GM13976 (cell line): Measurements from ENCODE around the gene RPL34.
"Not testable (repeated sequence)": the region's sequence is repeated elsewhere in the genome, so short reads cannot be mapped to it uniquely, and the experiment has no call there.

Source experiments
- DNase-seq: peaks from one replicate; pipeline ENCODE4 v3.0.0; 2012; ENCODE audit warnings: low spot score
- in situ Hi-C: fragments of 300-500 bp; cut with MboI; formaldehyde crosslinking; loops from one replicate; pipeline ENCODE4 v1.12.0; 2022; ENCODE audit warnings: low sequenced_read_pairs, mixed read lengths, inconsistent platforms; ENCODE audit not compliant: unreplicated experiment
- TF ChIP-seq, protein P1 (sequence below): IDR thresholded peaks from 2 replicates; pipeline ENCODE4 v1.5.1; 2012; ENCODE audit warnings: borderline replicate concordance, mild to moderate bottlenecking; ENCODE audit not compliant: insufficient read depth; ENCODE audit errors: extremely low read depth, missing control alignments, control extremely low read depth

The RPL34 gene

DNA sequence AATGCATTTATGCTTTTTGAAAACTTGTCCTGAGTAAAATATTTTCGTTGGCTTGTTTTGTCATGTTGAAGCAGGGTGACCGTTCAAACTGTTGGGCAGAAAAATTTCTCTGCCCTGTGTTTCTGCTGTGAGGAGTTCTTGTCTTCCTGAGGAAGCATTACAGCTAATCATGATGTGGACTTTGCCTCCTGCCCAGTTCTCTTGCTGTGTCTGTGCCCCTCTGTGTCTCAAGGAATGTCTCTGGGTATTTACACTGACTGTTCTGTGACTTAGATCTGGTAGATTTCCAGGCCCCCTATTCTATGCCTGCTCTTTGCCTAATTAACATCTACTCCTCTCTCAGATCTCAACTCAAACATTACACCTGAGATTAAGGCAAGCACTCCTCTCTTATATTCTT lies 30.4 kb upstream of the RPL34 start:
- TF ChIP-seq, protein P1, sequence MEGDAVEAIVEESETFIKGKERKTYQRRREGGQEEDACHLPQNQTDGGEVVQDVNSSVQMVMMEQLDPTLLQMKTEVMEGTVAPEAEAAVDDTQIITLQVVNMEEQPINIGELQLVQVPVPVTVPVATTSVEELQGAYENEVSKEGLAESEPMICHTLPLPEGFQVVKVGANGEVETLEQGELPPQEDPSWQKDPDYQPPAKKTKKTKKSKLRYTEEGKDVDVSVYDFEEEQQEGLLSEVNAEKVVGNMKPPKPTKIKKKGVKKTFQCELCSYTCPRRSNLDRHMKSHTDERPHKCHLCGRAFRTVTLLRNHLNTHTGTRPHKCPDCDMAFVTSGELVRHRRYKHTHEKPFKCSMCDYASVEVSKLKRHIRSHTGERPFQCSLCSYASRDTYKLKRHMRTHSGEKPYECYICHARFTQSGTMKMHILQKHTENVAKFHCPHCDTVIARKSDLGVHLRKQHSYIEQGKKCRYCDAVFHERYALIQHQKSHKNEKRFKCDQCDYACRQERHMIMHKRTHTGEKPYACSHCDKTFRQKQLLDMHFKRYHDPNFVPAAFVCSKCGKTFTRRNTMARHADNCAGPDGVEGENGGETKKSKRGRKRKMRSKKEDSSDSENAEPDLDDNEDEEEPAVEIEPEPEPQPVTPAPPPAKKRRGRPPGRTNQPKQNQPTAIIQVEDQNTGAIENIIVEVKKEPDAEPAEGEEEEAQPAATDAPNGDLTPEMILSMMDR, result no peak
- in situ Hi-C loops, result no loop called here

DNA sequence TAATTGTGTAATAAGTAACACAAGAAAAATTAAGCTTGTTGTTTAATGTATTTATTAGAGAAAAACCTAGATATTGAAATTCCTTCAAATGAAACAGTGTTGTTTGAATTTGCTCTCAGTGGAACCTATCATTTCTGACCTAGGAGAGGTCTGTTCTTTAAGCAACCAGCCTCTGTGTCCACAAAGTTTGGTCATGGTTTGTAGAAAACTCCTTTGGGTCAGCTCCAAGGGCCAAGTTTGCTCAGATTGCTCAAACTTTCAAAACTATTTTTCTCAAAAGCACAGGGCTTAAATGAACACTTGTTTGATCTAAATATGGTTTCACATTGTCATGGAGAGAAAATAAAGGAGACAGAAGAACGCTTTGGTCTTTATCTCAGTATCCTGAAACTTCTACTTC lies 29.6 kb upstream of the RPL34 start:
- in situ Hi-C loops, result no loop called here
- no peak for DNase-seq
- TF ChIP-seq, protein P1, result no peak

More for the DNA sequence above, 30.4 kb upstream of the RPL34 start:
- DNase-seq, result no peak

DNA sequence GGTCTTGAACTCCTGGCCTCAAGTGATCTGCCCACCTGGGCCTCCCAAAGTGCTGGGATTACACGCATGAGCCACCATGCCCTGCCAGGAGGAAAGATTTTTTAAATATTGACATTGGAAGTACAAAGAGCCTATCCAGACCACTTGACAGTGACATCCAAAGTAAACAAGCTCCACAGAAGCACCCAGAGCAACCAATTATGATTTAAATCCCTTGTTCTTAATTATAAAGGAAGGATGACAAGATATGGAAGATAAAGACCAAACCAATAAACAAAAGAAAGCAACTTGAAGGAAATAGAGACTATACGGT lies 27.7 kb upstream of the RPL34 start:
- DNase-seq, result no peak
- in situ Hi-C loops, result no loop called here
- TF ChIP-seq, protein P1, result no peak

DNA sequence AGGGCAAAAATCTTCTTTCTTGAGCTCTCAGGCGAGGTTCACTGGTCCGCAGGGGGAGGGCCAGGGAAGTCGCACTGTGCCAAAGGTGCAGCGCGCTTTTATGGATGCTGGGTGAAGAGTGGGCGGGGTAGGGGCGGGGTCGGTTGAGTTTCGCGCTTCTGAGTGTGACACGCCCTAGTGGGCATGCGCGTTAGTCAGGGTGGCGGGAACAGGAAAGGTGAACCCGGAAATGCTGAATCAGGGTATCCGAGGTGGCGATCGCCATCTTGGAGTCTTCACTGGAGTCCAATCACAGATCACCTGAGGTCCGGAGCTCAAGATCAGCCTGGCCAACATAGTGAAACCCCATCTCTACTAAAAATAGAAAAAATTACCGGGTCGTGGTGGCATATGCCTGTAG lies 26.1 kb upstream of the RPL34 start:
- DNase-seq, in situ Hi-C loops: not testable (repeated sequence)

DNA sequence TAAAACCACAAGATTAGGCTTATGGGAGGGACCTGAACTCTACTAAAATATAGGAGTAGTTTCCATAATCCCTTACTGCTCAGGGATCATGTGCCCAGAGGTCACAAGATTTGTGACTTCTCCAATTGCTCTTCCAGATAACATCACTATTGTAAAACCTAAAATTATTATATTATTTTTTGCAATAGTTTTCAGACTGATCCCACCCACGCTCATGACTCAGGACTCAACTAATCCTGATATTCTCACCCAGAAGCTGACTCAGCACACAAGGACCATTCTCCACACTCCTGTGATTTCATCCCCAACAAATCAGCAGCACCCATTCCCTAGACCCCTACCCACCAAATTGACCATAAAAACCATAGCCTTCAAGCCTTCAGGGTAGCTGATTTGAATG lies 24.0 kb upstream of the RPL34 start:
- TF ChIP-seq, protein P1, result no peak
- in situ Hi-C loops, result no loop called here
- DNase-seq, result no peak

DNA sequence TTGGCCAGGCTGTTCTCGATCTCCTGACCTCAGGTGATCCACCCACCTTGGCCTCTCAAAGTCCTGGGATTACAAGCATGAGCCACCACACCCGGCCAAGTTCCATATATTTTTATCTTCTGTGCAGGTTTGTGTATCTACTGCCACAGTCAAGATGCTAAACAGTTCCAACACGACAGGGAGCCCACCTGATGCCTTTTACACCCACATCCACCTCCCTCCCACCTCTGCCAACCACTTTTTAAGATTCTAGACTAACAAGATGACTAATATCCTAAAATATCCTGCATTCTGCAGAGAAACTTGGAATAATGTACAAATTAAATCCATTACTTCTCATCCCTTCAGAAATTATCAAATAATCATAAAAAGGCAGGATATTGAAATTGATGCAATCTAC lies 19.3 kb upstream of the RPL34 start:
- TF ChIP-seq, protein P1, result no peak

DNA sequence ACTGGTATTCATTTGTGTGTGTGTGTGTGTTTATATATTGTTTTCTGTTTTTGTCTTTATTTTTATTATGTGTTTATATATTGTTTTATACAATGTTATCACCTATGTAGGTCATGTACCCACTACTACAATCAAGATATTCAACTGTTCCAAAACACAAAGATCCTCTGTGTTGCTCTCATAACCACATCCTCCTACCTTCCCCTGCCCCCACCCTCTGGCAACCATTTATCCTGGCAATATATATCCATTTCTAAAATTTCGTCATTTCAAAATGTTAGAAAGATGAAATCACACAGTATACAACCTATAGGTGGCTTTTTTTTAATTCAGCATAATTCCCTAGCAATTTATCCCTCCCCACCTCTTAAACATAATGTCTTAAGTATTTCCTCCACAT lies 18.8 kb upstream of the RPL34 start:
- no peak for DNase-seq
- in situ Hi-C loops, result no loop called here
- TF ChIP-seq, protein P1, result no peak

More for the DNA sequence above, 19.3 kb upstream of the RPL34 start:
- DNase-seq, result no peak
- in situ Hi-C loops, result no loop called here
